ENCODE results near the gene B4GALT6. TPM values are rescaled to one million over a fixed set of nuclear protein-coding genes. Genes with fewer than 3 reads are reported as not detected.

Gene B4GALT6
- total and polyA plus RNA-seq, 9 of the 15 experiments (the other 6 are each of a cell fraction or from before 2014, with no cell fraction given): 0.03 to 0.27 (median 0.08) TPM

GRCh38 chr18:31631526-31631925 lies 52.9 kb downstream of the B4GALT6 start (continued):
- TF ChIP-seq IRF2 (CRISPR knock-in tag; IDR thresholded peaks at IDR 0.05) (no peak), ZNF232 (CRISPR knock-in tag; IDR thresholded peaks at IDR 0.05) (no peak), BRF1 (IDR thresholded peaks at IDR 0.05; ENCODE audit: borderline replicate concordance, extremely low read depth, insufficient read length) (no peak)

GRCh38 chr18:31630549-31630948 lies 53.8 kb downstream of the B4GALT6 start:
- in situ Hi-C loops (cut with MboI): no loop called here
- intact Hi-C loops (cut with micrococcal nuclease): loop anchor here (10.0 kb wide), 1 partner anchor 194 kb away; no protein-coding TSS in a partner anchor
- no TSS peak for BruUV-seq (replicated peaks)

More at GRCh38 chr18:31630549-31630948, 53.8 kb downstream of the B4GALT6 start:
- no peak overlapping the region for H3K4me2 ChIP-seq (ENCODE audit: insufficient read depth, low read length)
- peak overlapping the region; percentile 29; the same call in 1 of the 2 replicates for H2AFZ ChIP-seq (ENCODE audit: low read depth, low read length)
- POLR2A ChIA-PET: no interaction called here
- H3K9me1 ChIP-seq (ENCODE audit: control insufficient read depth, insufficient read depth, low read length): no peaks in the 10 kb centered on the region
- ATAC-seq (no peak), DNase-seq (ENCODE audit: extremely low read depth in 1 of 4, low spot score in 3 of 4) (no peak), FAIRE-seq (peak; percentile 35)
- H3K9me3 ChIP-seq (replicated peaks; ENCODE audit: control insufficient read depth, insufficient read depth, low read depth, low read length): no peaks in the 10 kb centered on the region
- H3K4me1 ChIP-seq (replicated peaks in 1 of 2; ENCODE audit: control insufficient read depth in 2 of 2, insufficient read depth in 2 of 2, low read length in 2 of 2): no peaks in the 10 kb centered on the region; a peak in 2 of 5 replicates
- peaks cover 0 to 6% of the 10 kb centered on the region in 2 experiments; a peak in 1 of 5 replicates for H3K27me3 ChIP-seq (ENCODE audit: control insufficient read depth in 2 of 2, insufficient read depth in 2 of 2, low read length in 2 of 2)
- no peak overlapping the region for H3K9ac ChIP-seq (ENCODE audit: insufficient read depth in 1 of 2, low read depth in 2 of 2, low read length in 2 of 2)
- H4K20me1 ChIP-seq (replicated peaks; ENCODE audit: control insufficient read depth, insufficient read depth, low read length): no peaks in the 10 kb centered on the region
- no peaks in the 10 kb centered on the region for H3K36me3 ChIP-seq (ENCODE audit: control insufficient read depth, insufficient read depth, low read length)
- H3K27ac ChIP-seq (ENCODE audit: extremely low read depth, low read depth, low read length): no peak overlapping the region
- no peak overlapping the region for H3K4me3 ChIP-seq
- no peak for TF ChIP-seq PCBP1 (IDR thresholded peaks at IDR 0.05; ENCODE audit: low read depth, low read length, poor library complexity, severe bottlenecking)
- TF ChIP-seq MAFG (tag; conservative IDR thresholded peaks at IDR 0.05): 0 out of 2 replicates have a peak, but pooled peaks have one; percentile 16
- TF ChIP-seq ZNF644 (tag; IDR thresholded peaks at IDR 0.05; ENCODE audit: low read depth): no peak
- no peak for TF ChIP-seq NFIX (CRISPR knock-in tag; IDR thresholded peaks at IDR 0.05; ENCODE audit: low read depth)
- no peak for TF ChIP-seq HNRNPL (IDR thresholded peaks at IDR 0.05; ENCODE audit: low read depth, low read length)
- 12% methylated on average over 4 of the region's 4 CpGs for WGBS (ENCODE audit: insufficient coverage, low coverage, missing lambda C conversion rate)
- CTCF ChIA-PET (ENCODE audit: low intra/inter-chr PET ratio): no interaction called here
- H3K79me2 ChIP-seq (ENCODE audit: control insufficient read depth, insufficient read depth, low read length): no peaks in the 10 kb centered on the region
